ENCODE measurements around the gene BNIPL. TPM values are rescaled to one million over a fixed set of nuclear protein-coding genes. Genes with fewer than 3 reads are reported as not detected.

The BNIPL gene
- total and polyA plus RNA-seq, 2 of the 13 experiments (the other 11 are each of a cell fraction or from before 2014, with no cell fraction given): 0.40 to 1.1 TPM

DNA sequence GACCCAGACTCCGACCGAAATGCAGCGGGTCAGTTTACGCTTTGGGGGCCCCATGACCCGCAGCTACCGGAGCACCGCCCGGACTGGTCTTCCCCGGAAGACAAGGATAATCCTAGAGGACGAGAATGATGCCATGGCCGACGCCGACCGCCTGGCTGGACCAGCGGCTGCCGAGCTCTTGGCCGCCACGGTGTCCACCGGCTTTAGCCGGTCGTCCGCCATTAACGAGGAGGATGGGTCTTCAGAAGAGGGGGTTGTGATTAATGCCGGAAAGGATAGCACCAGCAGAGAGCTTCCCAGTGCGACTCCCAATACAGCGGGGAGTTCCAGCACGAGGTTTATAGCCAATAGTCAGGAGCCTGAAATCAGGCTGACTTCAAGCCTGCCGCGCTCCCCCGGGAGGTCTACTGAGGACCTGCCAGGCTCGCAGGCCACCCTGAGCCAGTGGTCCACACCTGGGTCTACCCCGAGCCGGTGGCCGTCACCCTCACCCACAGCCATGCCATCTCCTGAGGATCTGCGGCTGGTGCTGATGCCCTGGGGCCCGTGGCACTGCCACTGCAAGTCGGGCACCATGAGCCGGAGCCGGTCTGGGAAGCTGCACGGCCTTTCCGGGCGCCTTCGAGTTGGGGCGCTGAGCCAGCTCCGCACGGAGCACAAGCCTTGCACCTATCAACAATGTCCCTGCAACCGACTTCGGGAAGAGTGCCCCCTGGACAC is 11.7 kb downstream of the BNIPL start (continued):
- TF ChIP-seq, protein P1, sequence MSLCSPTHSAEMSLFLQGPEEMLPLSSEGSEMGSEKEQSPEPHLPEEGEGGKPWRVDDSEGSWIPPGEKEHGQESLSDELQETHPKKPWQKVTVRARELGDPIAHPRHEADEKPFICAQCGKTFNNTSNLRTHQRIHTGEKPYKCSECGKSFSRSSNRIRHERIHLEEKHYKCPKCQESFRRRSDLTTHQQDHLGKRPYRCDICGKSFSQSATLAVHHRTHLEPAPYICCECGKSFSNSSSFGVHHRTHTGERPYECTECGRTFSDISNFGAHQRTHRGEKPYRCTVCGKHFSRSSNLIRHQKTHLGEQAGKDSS (CRISPR knock-in tag; IDR thresholded peaks at IDR 0.05; ENCODE audit: borderline replicate concordance, low read depth): no peak; the same call in 1 of the 2 replicates
- TF ChIP-seq ZNF232 (CRISPR knock-in tag; IDR thresholded peaks at IDR 0.05; ENCODE audit: borderline replicate concordance): no peak; the same call in 1 of the 2 replicates
- peak; percentile 77; the same call in 1 of the 2 replicates for TF ChIP-seq SMYD3 (CRISPR knock-in tag; IDR thresholded peaks at IDR 0.05)
- TF ChIP-seq, protein P2, sequence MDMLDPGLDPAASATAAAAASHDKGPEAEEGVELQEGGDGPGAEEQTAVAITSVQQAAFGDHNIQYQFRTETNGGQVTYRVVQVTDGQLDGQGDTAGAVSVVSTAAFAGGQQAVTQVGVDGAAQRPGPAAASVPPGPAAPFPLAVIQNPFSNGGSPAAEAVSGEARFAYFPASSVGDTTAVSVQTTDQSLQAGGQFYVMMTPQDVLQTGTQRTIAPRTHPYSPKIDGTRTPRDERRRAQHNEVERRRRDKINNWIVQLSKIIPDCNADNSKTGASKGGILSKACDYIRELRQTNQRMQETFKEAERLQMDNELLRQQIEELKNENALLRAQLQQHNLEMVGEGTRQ (IDR thresholded peaks at IDR 0.05; ENCODE audit: low read depth, low read length): no peak
- TF ChIP-seq, protein P2 (CRISPR knock-in tag; IDR thresholded peaks at IDR 0.05; ENCODE audit: borderline replicate concordance): no peak
- peak; percentile 83; the same call in 1 of the 2 replicates for TF ChIP-seq ZNF33B (CRISPR knock-in tag; IDR thresholded peaks at IDR 0.05)
- no peak; the same call in 1 of the 2 replicates for TF ChIP-seq MAF1 (CRISPR knock-in tag; IDR thresholded peaks at IDR 0.05; ENCODE audit: borderline replicate concordance)
- TF ChIP-seq ZFP90 (CRISPR knock-in tag; IDR thresholded peaks at IDR 0.05; ENCODE audit: borderline replicate concordance): peak; percentile 40; the same call in 1 of the 2 replicates
- TF ChIP-seq ZNF143 (CRISPR knock-in tag; IDR thresholded peaks at IDR 0.05): no peak
- TF ChIP-seq, protein P3, sequence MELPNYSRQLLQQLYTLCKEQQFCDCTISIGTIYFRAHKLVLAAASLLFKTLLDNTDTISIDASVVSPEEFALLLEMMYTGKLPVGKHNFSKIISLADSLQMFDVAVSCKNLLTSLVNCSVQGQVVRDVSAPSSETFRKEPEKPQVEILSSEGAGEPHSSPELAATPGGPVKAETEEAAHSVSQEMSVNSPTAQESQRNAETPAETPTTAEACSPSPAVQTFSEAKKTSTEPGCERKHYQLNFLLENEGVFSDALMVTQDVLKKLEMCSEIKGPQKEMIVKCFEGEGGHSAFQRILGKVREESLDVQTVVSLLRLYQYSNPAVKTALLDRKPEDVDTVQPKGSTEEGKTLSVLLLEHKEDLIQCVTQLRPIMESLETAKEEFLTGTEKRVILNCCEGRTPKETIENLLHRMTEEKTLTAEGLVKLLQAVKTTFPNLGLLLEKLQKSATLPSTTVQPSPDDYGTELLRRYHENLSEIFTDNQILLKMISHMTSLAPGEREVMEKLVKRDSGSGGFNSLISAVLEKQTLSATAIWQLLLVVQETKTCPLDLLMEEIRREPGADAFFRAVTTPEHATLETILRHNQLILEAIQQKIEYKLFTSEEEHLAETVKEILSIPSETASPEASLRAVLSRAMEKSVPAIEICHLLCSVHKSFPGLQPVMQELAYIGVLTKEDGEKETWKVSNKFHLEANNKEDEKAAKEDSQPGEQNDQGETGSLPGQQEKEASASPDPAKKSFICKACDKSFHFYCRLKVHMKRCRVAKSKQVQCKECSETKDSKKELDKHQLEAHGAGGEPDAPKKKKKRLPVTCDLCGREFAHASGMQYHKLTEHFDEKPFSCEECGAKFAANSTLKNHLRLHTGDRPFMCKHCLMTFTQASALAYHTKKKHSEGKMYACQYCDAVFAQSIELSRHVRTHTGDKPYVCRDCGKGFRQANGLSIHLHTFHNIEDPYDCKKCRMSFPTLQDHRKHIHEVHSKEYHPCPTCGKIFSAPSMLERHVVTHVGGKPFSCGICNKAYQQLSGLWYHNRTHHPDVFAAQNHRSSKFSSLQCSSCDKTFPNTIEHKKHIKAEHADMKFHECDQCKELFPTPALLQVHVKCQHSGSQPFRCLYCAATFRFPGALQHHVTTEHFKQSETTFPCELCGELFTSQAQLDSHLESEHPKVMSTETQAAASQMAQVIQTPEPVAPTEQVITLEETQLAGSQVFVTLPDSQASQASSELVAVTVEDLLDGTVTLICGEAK (IDR thresholded peaks at IDR 0.05): no peak
- TF ChIP-seq, protein P3 (CRISPR knock-in tag; IDR thresholded peaks at IDR 0.05): peak; percentile 69
- peak; percentile 14; the same call in 1 of the 2 replicates for TF ChIP-seq ZNF441 (CRISPR knock-in tag; IDR thresholded peaks at IDR 0.05; ENCODE audit: borderline replicate concordance)
- 0 out of 2 replicates have a peak, but pooled peaks have one; percentile 52 for TF ChIP-seq ZNF383 (CRISPR knock-in tag; IDR thresholded peaks at IDR 0.05; ENCODE audit: borderline replicate concordance)
- 0 out of 2 replicates have a peak, but pooled peaks have one; percentile 39 for TF ChIP-seq ZFP36L1 (CRISPR knock-in tag; IDR thresholded peaks at IDR 0.05)
- peak; percentile 48; the same call in 1 of the 2 replicates for TF ChIP-seq ZNF225 (CRISPR knock-in tag; IDR thresholded peaks at IDR 0.05)
- TF ChIP-seq ZNF430 (CRISPR knock-in tag; IDR thresholded peaks at IDR 0.05): peak; percentile 67; the same call in 1 of the 2 replicates
- no peak for TF ChIP-seq BRD4 (CRISPR knock-in tag; IDR thresholded peaks at IDR 0.05)
- no peak for TF ChIP-seq MBNL3 (CRISPR knock-in tag; conservative IDR thresholded peaks at IDR 0.05)
